HEK293T (cell line): ENCODE results near the gene MACROD2.

Source experiments
- ARNT ChIP-seq: fragments of 450-650 bp; IDR thresholded peaks from 2 replicates; pipeline ENCODE4 v1.6.1; 2017; ENCODE audit warnings: mild to moderate bottlenecking
- BHLHE40 ChIP-seq: fragments of 450-650 bp; IDR thresholded peaks from 2 replicates; pipeline ENCODE4 v1.6.1; 2016; ENCODE audit warnings: mild to moderate bottlenecking, moderate library complexity, borderline replicate concordance
- FOXK2 ChIP-seq: fragments of 450-650 bp; IDR thresholded peaks from 2 replicates; pipeline ENCODE4 v1.6.1; 2016; ENCODE audit warnings: mild to moderate bottlenecking
- PKNOX1 ChIP-seq: fragments of 450-650 bp; IDR thresholded peaks from 2 replicates; pipeline ENCODE4 v1.6.1; 2016
- SP1 ChIP-seq: fragments of 450-650 bp; IDR thresholded peaks from 2 replicates; pipeline ENCODE4 v1.6.1; 2017
- SUZ12 ChIP-seq: fragments of 450-650 bp; IDR thresholded peaks from 2 replicates; pipeline ENCODE4 v1.6.1; 2016; ENCODE audit warnings: mild to moderate bottlenecking
- TARDBP ChIP-seq: fragments of 450-650 bp; IDR thresholded peaks from 2 replicates; pipeline ENCODE4 v1.6.1; 2016
- ZNF384 ChIP-seq: fragments of 450-650 bp; IDR thresholded peaks from 2 replicates; pipeline ENCODE4 v1.6.1; 2016

- TF ChIP-seq BHLHE40 = no peak
- no peak for TF ChIP-seq PKNOX1
- TF ChIP-seq ARNT = no peak
- TF ChIP-seq SP1 = no peak
- TF ChIP-seq TARDBP = no peak
- no peak for TF ChIP-seq FOXK2
- no peak for TF ChIP-seq SUZ12
- TF ChIP-seq ZNF384 = no peak
These were observed 1190.0 kb downstream of the MACROD2 start for GRCh38 chr20:15185322-15185721.
